COLO829 (cell line): ENCODE measurements around the gene CRISPLD2.

ENCODE experiments used
- DNase-seq: peaks from one replicate; pipeline ENCODE4 v3.0.0; 2012; ENCODE audit warnings: low spot score

The CRISPLD2 gene

DNA sequence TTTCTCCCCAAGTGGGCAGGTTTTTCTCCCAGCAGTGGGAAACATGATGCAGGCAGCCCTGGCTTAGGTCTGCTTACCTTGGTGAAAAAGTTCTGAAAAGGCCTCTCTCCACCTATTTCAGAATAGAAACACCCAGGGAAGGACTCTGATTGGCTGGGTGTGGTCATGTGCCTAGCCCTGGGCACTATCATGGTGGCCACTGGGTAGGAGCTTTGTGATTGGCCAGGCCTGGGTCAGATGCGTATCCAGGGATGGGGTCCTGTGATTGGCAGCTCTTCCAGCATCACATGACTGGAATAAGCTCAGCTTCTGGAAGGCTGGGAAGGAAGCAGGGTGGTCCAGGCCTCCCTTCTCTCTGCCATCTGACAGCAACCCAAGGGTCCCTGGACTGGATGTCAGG lies 138.0 kb downstream of the CRISPLD2 start:
- no peak for DNase-seq
